PFSK-1 (cell line): ENCODE results near the gene MCM6.

Experiments used
- FOXP2 ChIP-seq: optimal IDR thresholded peaks from 2 replicates; pipeline ENCODE3; 2011; ENCODE audit warnings: borderline replicate concordance, control low read depth, inconsistent platforms; ENCODE audit not compliant: insufficient read depth; ENCODE audit errors: extremely low read length, extremely low read depth
- POLR2AphosphoS5 ChIP-seq: IDR thresholded peaks from 2 replicates; pipeline ENCODE4 v1.6.1; 2012; ENCODE audit warnings: low read depth, mild to moderate bottlenecking, control low read depth, low read length, moderate library complexity
- REST ChIP-seq, 2 experiments: IDR thresholded peaks; 2 replicates each; pipeline versions ENCODE4 v1.6.1 to v1.8.0; 2011 to 2012; ENCODE audit warnings: low read depth in 2 of 2, low read length in 2 of 2, control low read depth in 1 of 2, inconsistent platforms in 1 of 2, mild to moderate bottlenecking in 1 of 2, moderate library complexity in 1 of 2; ENCODE audit not compliant: insufficient read depth in 1 of 2
- SIN3A ChIP-seq: IDR thresholded peaks from 2 replicates; pipeline ENCODE4 v1.6.1; 2012; ENCODE audit warnings: mild to moderate bottlenecking, low read length, moderate library complexity, borderline replicate concordance; ENCODE audit not compliant: insufficient read depth
- TAF1 ChIP-seq: IDR thresholded peaks from 2 replicates; pipeline ENCODE4 v1.6.1; 2012; ENCODE audit warnings: low read length, control low read depth, borderline replicate concordance; ENCODE audit not compliant: insufficient read depth

MCM6 gene

GRCh38 chr2:135817951-135818350 is 58.3 kb downstream of the MCM6 start:
- no peak for TF ChIP-seq FOXP2
- TF ChIP-seq POLR2AphosphoS5: no peak
- TF ChIP-seq TAF1: no peak
- no peak for TF ChIP-seq REST (IDR thresholded peaks at IDR 0.05; ENCODE audit: insufficient read depth in 1 of 2, low read depth in 2 of 2, low read length in 2 of 2)
- no peak for TF ChIP-seq SIN3A

GRCh38 chr2:135817466-135817865 is 58.8 kb downstream of the MCM6 start:
- TF ChIP-seq POLR2AphosphoS5: no peak
- no peak for TF ChIP-seq FOXP2
- no peak for TF ChIP-seq SIN3A
- no peak for TF ChIP-seq REST (IDR thresholded peaks at IDR 0.05; ENCODE audit: insufficient read depth in 1 of 2, low read depth in 2 of 2, low read length in 2 of 2)
- TF ChIP-seq TAF1: no peak

- TF ChIP-seq SIN3A: no peak
- no peak for TF ChIP-seq TAF1
- no peak for TF ChIP-seq REST (IDR thresholded peaks at IDR 0.05; ENCODE audit: insufficient read depth in 1 of 2, low read depth in 2 of 2, low read length in 2 of 2)
- no peak for TF ChIP-seq POLR2AphosphoS5
Measured at GRCh38 chr2:135815269-135815668, 61.0 kb downstream of the MCM6 start.

- TF ChIP-seq POLR2AphosphoS5: no peak
- no peak for TF ChIP-seq TAF1
- no peak for TF ChIP-seq FOXP2
- TF ChIP-seq REST (IDR thresholded peaks at IDR 0.05; ENCODE audit: insufficient read depth in 1 of 2, low read depth in 2 of 2, low read length in 2 of 2): no peak
- TF ChIP-seq SIN3A: no peak
Measured at GRCh38 chr2:135812907-135813511, 63.2 kb downstream of the MCM6 start.

GRCh38 chr2:135803278-135803677 is 73.0 kb downstream of the MCM6 start:
- TF ChIP-seq TAF1 (no peak), FOXP2 (no peak), POLR2AphosphoS5 (no peak), REST (IDR thresholded peaks at IDR 0.05; ENCODE audit: insufficient read depth in 1 of 2, low read depth in 2 of 2, low read length in 2 of 2) (no peak), SIN3A (no peak)
